ENCODE data around the gene COX4I1. TPM values are rescaled to one million over a fixed set of nuclear protein-coding genes. Genes with fewer than 3 reads are reported as not detected.

COX4I1 gene
- total and polyA plus RNA-seq, 10 of the 15 experiments (the other 5 are each of a cell fraction or from before 2014, with no cell fraction given) = 480 to 1,889 (median 872) TPM

Small RNA genes within 50 kb of the gene (small RNA-seq; reads per million reads assigned to genes)
- not detected for gene RNU1-103P

Other genes with a start within 250 kb of the COX4I1 start
- 19.1 and 19.2 TPM in 2 replicates for gene GSE1, start 186.4 kb upstream of the COX4I1 start, total RNA-seq (2014; rRNA removed)
- gene GSE1, start 186.4 kb upstream of the COX4I1 start, total RNA-seq (2014; rRNA removed; fragmentation: Illumina TruSeq; extraction: Trizol) = 11.9 and 12.3 TPM in 2 replicates
- 49.8 and 58.7 TPM in 2 replicates for gene GSE1, start 186.4 kb upstream of the COX4I1 start, total RNA-seq (2021)
- gene GSE1, start 186.4 kb upstream of the COX4I1 start, polyA plus RNA-seq (2011; rRNA removed) = 16.1 and 19.8 TPM in 2 replicates
- 27.1 and 31.1 TPM in 2 replicates for gene GSE1, start 186.4 kb upstream of the COX4I1 start, polyA plus RNA-seq (2014; fragmentation: Illumina TruSeq; extraction: Trizol)
- 1 to 10 TPM; 4.6 to 5.1 TPM for gene GSE1, start 186.4 kb upstream of the COX4I1 start, polyA plus RNA-seq (2014; fragmentation: Nextera tagmentation; extraction: Ambion mirVana)
- 26.8 and 28.1 TPM in 2 replicates for gene GSE1, start 186.4 kb upstream of the COX4I1 start, polyA plus RNA-seq (2014; rRNA removed)
- 10 to 100 TPM; 14.6 to 17.3 TPM for gene GSE1, start 186.4 kb upstream of the COX4I1 start, polyA plus RNA-seq (2016; fragmentation: Nextera tagmentation; extraction: Ambion mirVana)
- gene GINS2, start 110.7 kb upstream of the COX4I1 start, total RNA-seq (2014; rRNA removed) = 42.7 and 46.4 TPM in 2 replicates
- gene GINS2, start 110.7 kb upstream of the COX4I1 start, total RNA-seq (2014; rRNA removed; fragmentation: Illumina TruSeq; extraction: Trizol) = 43.5 and 45.4 TPM in 2 replicates
- 61.2 and 67.9 TPM in 2 replicates for gene GINS2, start 110.7 kb upstream of the COX4I1 start, total RNA-seq (2021)
- gene GINS2, start 110.7 kb upstream of the COX4I1 start, polyA plus RNA-seq (2011; rRNA removed) = 52.8 and 68.5 TPM in 2 replicates
- 48.8 and 55.5 TPM in 2 replicates for gene GINS2, start 110.7 kb upstream of the COX4I1 start, polyA plus RNA-seq (2014; fragmentation: Illumina TruSeq; extraction: Trizol)
- 10 to 100 TPM; 69.4 to 90.8 TPM for gene GINS2, start 110.7 kb upstream of the COX4I1 start, polyA plus RNA-seq (2014; fragmentation: Nextera tagmentation; extraction: Ambion mirVana)
- gene GINS2, start 110.7 kb upstream of the COX4I1 start, polyA plus RNA-seq (2014; rRNA removed) = 41.4 and 45.2 TPM in 2 replicates
- 10 to 100 TPM; 74.0 to 74.9 TPM for gene GINS2, start 110.7 kb upstream of the COX4I1 start, polyA plus RNA-seq (2016; fragmentation: Nextera tagmentation; extraction: Ambion mirVana)
- 9.3 and 9.8 TPM in 2 replicates for gene C16orf74, start 48.6 kb upstream of the COX4I1 start, total RNA-seq (2014; rRNA removed)
- 6.8 and 7.7 TPM in 2 replicates for gene C16orf74, start 48.6 kb upstream of the COX4I1 start, total RNA-seq (2014; rRNA removed; fragmentation: Illumina TruSeq; extraction: Trizol)
- 12.8 and 13.1 TPM in 2 replicates for gene C16orf74, start 48.6 kb upstream of the COX4I1 start, total RNA-seq (2021)
- gene C16orf74, start 48.6 kb upstream of the COX4I1 start, polyA plus RNA-seq (2011; rRNA removed) = 0.17 and 0.23 TPM in 2 replicates
- 1.6 and 5.8 TPM in 2 replicates for gene C16orf74, start 48.6 kb upstream of the COX4I1 start, polyA plus RNA-seq (2014; fragmentation: Illumina TruSeq; extraction: Trizol)
- gene C16orf74, start 48.6 kb upstream of the COX4I1 start, polyA plus RNA-seq (2014; fragmentation: Nextera tagmentation; extraction: Ambion mirVana) = 1 to 10 TPM in 1 of 2 experiments, under 1 TPM in 1; 0.72 to 2.5 TPM
- gene C16orf74, start 48.6 kb upstream of the COX4I1 start, polyA plus RNA-seq (2014; rRNA removed) = 17.5 and 20.1 TPM in 2 replicates
- 1 to 10 TPM; 5.7 to 7.9 TPM for gene C16orf74, start 48.6 kb upstream of the COX4I1 start, polyA plus RNA-seq (2016; fragmentation: Nextera tagmentation; extraction: Ambion mirVana)
- gene EMC8, start 151 bp upstream of the COX4I1 start, total RNA-seq (2014; rRNA removed) = 29.4 and 29.7 TPM in 2 replicates
- gene EMC8, start 151 bp upstream of the COX4I1 start, total RNA-seq (2014; rRNA removed; fragmentation: Illumina TruSeq; extraction: Trizol) = 27.0 and 30.1 TPM in 2 replicates
- 34.4 and 40.1 TPM in 2 replicates for gene EMC8, start 151 bp upstream of the COX4I1 start, total RNA-seq (2021)
- gene EMC8, start 151 bp upstream of the COX4I1 start, polyA plus RNA-seq (2011; rRNA removed) = 19.9 and 36.9 TPM in 2 replicates
- 14.9 and 17.8 TPM in 2 replicates for gene EMC8, start 151 bp upstream of the COX4I1 start, polyA plus RNA-seq (2014; fragmentation: Illumina TruSeq; extraction: Trizol)
- gene EMC8, start 151 bp upstream of the COX4I1 start, polyA plus RNA-seq (2014; fragmentation: Nextera tagmentation; extraction: Ambion mirVana) = 10 to 100 TPM in 1 of 2 experiments, 1 to 10 TPM in 1; 7.8 to 16.5 TPM
- 45.2 and 50.9 TPM in 2 replicates for gene EMC8, start 151 bp upstream of the COX4I1 start, polyA plus RNA-seq (2014; rRNA removed)
- gene EMC8, start 151 bp upstream of the COX4I1 start, polyA plus RNA-seq (2016; fragmentation: Nextera tagmentation; extraction: Ambion mirVana) = 10 to 100 TPM; 59.8 to 62.0 TPM
- 229 and 237 TPM in 2 replicates for gene IRF8, start 99.5 kb downstream of the COX4I1 start, total RNA-seq (2014; rRNA removed)
- gene IRF8, start 99.5 kb downstream of the COX4I1 start, total RNA-seq (2014; rRNA removed; fragmentation: Illumina TruSeq; extraction: Trizol) = 164 and 167 TPM in 2 replicates
- 181 and 191 TPM in 2 replicates for gene IRF8, start 99.5 kb downstream of the COX4I1 start, total RNA-seq (2021)
- 220 and 328 TPM in 2 replicates for gene IRF8, start 99.5 kb downstream of the COX4I1 start, polyA plus RNA-seq (2011; rRNA removed)
- gene IRF8, start 99.5 kb downstream of the COX4I1 start, polyA plus RNA-seq (2014; fragmentation: Illumina TruSeq; extraction: Trizol) = 181 and 269 TPM in 2 replicates
- 10 to 100 TPM; 17.1 to 34.5 TPM for gene IRF8, start 99.5 kb downstream of the COX4I1 start, polyA plus RNA-seq (2014; fragmentation: Nextera tagmentation; extraction: Ambion mirVana)
- gene IRF8, start 99.5 kb downstream of the COX4I1 start, polyA plus RNA-seq (2014; rRNA removed) = 179 and 194 TPM in 2 replicates
- 100 to 1,000 TPM; 104 to 121 TPM for gene IRF8, start 99.5 kb downstream of the COX4I1 start, polyA plus RNA-seq (2016; fragmentation: Nextera tagmentation; extraction: Ambion mirVana)

Measured in GM12878 (cell line).